GM18511 (cell line): ENCODE measurements around the gene DICER1.

Experiments
- ATAC-seq: cut with Tn5 transposase; IDR thresholded peaks from one replicate; pipeline ENCODE4 v1.9.1; 2021; ENCODE audit warnings: mild to moderate bottlenecking, moderate library complexity; ENCODE audit not compliant: unreplicated experiment

The DICER1 gene

DNA sequence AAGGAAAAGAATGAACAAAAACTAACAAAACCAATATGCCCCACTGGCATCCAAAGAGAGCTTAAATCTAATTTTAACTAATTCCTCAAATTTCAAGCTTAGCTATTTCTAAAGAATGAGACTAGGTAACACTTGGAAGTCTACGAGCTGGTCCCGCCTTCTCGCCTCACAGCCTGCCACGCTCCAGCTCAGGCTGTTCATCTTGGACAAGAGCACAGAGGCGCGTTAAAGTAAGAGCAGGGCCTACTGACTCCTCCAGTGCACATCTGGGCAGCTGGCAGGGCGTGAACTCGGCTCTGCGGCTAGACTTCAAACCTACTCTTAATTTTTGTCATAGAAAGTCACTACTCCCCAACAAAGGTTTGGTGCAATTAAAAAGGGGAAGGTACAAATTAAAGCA is 64.6 kb downstream of the DICER1 start:
- ATAC-seq: no peak

DNA sequence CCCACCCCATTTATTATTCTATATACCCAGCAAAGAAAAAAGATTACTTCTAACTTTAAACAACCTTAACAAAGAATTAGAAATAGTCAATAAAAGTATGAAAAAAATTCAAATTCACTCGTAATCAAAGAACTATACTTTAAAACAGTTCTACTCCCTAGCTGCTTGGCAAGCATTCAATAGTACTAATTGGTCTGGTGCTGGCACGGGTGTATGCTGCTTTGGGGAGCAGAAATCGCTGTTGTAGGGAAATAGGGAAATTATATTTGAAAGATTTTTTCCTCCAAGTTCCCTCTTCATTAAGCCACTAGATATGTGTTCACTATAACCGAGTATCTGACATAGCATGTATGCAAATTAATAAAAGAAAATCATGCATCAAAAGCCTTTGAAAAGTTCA is 65.7 kb downstream of the DICER1 start:
- no peak for ATAC-seq

DNA sequence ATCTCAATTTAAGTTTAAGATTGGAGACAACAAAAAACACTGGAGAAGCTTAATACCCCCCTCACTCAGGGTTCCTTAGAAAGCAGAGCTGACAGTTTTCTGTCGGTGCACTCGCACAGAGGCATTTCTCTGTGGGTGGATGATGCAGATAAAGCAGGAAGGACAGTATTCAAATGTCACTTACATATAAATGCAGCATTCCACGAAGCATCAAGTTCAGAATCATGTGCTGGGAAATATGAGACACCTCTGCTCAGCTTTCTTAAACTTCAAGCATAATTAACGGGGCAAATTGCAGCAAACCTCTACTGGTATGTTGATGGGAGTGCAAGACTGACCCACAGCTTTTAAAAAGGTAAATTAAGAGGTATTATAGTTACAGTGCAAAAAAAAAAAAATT is 68.7 kb downstream of the DICER1 start:
- ATAC-seq: no peak

DNA sequence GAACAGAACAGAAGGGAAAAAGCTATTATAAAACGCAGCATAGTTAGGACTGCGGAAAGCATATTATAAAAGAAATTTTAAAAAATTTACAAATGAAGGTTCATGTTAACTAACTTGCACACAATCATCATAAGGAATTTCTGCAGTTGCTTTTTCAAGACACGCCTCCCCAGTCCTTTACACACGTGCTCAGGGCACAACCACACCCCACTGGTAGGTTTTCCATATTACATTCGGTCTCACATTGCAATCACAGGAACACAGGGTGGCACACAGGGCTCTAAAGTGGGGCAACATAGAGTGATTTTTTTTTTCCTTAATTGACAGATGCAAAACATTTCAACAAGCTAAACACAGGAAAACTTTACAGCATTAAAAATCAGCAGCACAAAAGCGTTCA is 69.7 kb downstream of the DICER1 start:
- no peak for ATAC-seq

- no peak for ATAC-seq
Measured at GRCh38 chr14:95085321-95085720, 72.0 kb downstream of the DICER1 start.

GRCh38 chr14:95078867-95079266 is 78.5 kb downstream of the DICER1 start:
- no peak for ATAC-seq

DNA sequence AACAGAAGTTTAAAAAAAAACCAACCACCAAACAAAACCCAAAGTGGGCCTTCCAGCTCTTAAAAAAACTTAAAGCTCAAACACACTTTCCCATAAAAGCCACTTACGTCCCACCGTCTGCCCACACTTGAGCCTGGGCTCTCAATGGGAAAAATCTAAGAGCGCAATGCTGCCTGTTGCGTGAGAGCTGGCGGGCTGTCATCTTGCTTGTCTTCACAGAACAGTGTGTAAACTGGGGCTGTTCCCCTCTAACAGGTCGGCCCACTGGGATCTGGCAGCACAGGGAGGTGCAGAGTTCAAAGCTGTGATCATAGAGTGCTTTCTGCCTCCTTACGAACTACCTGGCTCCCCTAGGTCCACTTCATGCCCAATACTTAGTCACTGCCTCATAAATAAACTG is 80.0 kb downstream of the DICER1 start:
- ATAC-seq: no peak

DNA sequence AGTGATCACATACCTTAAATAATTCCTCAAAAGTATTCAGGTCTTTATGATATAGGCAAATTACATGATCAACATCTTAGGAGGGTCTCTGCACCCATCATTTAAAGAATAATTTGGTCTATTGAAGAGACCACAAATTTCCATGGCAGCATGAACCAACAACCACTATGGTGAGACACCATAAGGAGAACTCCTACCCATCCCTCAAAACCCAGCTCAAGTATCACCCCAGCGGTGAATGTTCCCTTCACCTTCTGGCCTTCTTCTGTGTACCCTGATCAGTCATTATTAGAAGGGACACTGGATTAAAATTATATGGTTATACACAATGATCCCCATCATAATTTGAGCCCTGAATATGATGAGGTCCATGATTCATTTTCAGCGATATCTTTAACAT is 81.5 kb downstream of the DICER1 start:
- ATAC-seq: no peak

- ATAC-seq: no peak
Measured at GRCh38 chr14:95073947-95074346, 83.4 kb downstream of the DICER1 start.

- ATAC-seq: no peak
Measured at GRCh38 chr14:95072310-95072905, 84.9 kb downstream of the DICER1 start.

DNA sequence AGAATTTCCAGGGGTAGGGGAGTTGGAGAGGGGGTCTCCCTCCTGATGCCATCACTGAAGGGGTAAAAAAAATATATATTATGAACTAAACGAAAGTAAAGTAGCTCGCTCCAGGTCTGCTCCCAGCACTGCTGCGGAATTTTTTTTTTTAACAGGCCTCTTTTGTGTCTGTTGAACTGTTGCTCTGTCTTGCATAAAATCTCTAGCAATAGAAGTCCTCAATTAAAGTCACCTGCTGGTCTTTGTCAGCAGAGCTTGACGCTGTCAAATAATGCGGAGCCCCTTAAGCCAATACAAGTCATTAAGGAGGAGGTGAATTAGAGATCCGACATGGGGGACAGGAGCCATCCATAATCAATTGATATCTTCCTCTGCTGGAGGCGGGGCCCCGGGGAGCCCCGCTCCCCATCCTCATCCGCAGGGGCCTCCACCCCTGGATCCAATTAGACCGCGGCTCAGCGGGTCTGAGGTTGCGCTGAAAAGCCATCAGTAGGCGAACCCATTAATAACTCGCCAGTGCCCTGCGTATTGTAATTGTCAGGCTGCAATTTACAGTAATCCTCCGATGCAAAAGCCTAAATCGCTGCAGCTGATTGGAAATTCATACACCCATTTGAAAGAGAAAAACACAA is 85.6 kb downstream of the DICER1 start:
- no peak for ATAC-seq

DNA sequence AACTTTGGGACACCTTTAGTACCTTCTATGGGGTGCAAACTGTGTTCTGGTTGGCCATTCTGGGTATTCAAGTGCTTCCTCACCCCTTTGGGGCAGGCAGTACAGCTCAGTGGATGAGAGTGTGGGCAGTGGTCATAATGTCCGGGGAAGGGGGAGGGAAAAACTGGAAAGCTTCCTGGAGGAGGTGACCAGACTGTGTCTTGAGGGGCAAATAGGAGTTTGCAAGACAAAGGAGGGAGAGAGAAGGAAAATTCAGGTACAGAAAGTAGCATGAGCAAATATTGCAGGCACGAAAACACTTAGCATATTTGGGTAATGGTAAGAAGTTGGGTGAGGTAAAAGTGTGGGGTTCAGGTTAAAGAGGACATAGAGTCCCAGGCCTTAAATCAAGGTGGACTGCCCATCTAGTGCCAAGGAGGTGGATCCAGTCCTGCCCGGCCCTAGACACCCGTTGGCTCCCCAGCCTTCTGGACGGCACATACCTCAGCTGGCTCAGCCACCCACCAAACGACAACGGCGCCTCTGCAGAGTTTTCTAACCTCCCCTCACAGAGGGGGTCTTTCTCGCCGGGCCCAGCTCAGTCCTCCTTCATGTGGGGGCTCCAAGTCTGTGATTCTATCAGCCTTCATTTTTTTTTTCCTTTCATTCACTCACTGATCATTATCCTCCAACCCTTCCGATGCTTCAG is 86.4 kb downstream of the DICER1 start:
- no peak for ATAC-seq

DNA sequence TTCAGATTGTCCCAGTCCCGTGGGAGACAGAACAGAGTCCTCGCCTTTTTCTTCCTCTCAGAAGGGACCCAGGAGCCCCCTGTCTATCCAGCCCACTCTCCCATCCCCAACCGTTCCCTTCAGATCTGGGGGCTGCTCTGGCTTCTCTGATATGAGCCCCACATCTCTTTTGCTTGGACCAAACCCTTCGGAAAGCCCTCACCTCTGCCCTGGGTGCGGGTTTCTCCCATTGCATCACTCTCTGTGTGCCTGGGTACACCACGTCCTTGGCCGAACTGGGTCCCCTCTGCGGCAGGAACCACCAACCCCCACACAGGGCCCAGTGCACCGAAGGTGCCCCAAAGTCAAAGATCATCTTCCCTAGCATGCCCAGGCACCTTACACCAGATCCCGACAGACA is 87.8 kb downstream of the DICER1 start:
- ATAC-seq: no peak

GRCh38 chr14:95069018-95069417 is 88.3 kb downstream of the DICER1 start:
- ATAC-seq: no peak

DNA sequence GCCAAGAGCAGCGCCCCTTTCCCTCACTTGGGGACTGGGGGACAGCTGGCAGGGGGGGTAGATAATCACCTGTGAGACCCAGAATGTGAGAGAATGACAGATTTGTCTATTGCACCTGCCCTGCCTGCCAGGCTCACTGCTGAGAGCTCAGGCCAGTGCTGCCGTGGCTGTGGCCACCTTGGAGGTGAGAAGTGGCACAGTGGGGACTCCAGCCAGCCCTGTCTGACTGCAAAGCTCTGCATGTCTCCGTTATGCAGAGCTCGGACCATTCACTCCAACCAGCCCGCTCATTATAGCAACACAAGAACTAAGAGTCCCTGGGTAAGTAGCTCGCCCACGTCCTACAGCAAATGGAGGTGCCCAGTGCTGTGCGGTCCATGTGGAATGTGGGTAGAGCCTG is 88.8 kb downstream of the DICER1 start:
- ATAC-seq: no peak

DNA sequence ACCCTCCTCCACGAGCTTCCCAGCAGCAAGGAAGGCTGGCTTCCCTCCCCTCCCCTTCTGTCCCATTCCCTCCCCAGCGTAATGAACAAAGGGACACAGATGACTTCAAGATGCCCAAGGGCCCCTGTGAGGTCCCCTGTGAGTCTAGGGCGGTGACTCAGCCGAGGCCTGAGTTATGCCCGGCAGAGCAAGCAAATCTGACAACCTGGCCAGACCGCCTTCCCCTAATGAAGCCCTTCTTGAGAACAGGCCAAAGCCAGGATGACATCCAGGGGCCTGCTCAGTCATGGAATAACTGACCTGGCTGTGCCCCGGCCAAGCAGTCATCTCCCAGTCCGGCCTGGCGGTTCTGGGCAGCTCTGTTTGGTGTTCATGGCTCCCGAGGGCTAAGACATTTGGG is 89.2 kb downstream of the DICER1 start:
- ATAC-seq: no peak

DNA sequence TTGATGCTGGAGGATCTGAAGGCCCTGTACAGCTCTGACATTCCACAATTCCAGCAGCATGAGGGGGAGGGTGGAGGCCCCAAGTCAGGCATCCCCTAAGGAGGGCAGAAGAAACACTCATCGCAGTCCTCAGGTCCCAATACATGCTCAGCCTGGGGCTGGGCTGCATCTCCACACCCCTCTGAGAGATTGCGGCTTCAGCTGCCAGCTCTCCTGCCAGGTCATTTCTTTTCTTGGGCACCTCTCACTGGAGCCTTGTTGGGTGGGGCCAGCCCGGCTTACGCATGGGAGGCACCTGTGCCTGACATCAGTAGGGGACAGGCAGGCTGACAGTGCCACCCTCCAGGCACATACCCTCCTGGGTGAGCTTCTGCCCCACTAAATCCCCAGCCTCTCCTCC is 89.8 kb downstream of the DICER1 start:
- ATAC-seq: no peak

- no peak for ATAC-seq
Measured at GRCh38 chr14:95066427-95066986, 90.8 kb downstream of the DICER1 start.

DNA sequence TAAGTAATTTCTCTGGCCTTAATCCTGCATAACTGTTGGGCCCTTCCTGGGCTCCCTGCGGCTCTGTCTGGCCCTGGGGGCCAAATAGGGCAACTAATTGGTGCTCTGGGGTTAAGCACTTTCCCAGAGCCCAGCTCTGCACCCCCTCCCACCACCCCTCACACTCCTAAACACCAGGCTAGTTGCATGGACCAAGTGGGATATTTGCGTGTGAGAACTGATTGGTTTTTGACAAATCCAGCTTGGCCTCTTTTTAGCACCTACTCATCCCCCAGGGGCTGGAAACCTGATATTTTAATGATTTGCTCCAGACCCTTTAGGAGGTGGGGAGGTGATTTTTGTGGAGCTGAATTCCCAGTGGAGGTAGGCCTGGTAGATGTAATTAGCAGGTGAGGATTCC is 91.9 kb downstream of the DICER1 start:
- no peak for ATAC-seq

DNA sequence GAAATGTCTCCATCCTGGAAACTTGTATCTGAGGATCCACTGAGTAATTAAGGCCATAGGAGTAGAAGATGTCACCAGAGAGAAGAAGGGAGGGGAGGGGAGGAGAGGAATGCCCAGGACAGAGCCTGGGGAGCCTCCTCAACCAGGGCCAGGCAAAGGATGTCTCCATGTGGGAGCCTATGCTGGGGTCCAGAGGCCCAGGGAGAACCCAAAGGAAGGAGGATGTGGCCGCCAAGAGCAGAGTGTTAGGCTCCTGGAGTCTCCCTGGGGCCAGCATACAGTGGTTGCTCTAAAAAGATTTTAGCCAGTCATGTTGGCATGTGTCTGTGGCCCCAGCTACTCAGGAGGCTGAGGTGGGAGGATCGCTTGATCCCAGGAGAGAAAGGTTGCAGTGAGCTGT is 92.6 kb downstream of the DICER1 start:
- ATAC-seq: no peak

DNA sequence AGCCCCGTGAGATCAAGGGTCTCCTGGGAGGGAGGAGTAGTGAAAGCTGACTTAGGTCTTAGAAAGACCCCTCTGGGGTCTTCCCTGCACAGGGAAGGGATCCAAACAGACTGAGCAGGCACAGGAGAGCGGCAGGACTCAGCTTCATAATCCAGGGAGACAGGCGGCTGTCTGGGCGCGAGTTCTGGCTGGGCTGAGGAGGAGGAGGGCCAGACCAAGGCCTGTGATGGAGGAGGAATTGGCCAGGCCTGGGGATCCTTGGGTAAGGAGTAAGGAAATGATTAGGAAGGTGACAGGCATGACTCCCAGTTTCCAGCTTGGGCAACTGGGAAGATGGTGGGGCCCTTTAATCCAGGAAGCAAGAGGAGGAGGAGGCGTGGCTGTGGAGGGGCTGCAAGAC is 93.1 kb downstream of the DICER1 start:
- no peak for ATAC-seq

DNA sequence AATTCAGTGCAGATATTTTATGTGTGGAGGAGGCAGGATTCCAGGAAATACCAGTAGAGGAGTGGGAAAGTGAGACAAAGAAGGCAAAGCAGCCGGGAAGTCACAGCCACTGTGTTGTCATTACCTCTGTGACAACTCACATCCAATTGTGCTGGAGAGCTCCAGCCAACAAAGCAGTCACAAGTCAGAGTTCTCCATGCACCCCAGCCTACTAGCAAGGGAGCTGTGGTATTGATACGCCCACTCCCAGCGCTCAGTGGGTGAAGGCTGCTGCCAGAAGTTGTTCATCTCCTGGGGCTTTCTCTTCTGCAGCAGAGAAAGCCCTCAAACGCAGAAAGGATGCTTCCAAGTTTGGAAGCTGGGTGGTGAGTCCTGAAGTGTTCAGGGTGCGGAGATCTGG is 93.9 kb downstream of the DICER1 start:
- ATAC-seq: no peak
